Heart right ventricle (tissue), 16 donors: Measurements from ENCODE around the gene KCNN3. TPM values are rescaled to one million over a fixed set of nuclear protein-coding genes. Genes with fewer than 3 reads are reported as not detected.

Experiments
- ATAC-seq, 8 donors: fragments of 200-7000 bp; cut with Tn5 transposase; one replicate each; pipeline ENCODE4 v1.9.1; 2020; ENCODE audit warnings: mild to moderate bottlenecking in 8 of 8, moderate library complexity in 8 of 8, moderate number of reproducible peaks in 1 of 8
- DNase-seq, 2 donors: peaks; one replicate each; pipeline ENCODE4 v3.0.0-alpha.2; 2020
- H3K27ac ChIP-seq, 10 donors: fragments of 200-600 bp; sonication (generic) in 2 of 10; one replicate each; pipeline versions ENCODE4 v1.5.0 to v1.8.0; 2020 to 2022; ENCODE audit warnings: mild to moderate bottlenecking in 3 of 10
- H3K27me3 ChIP-seq, 7 donors: fragments of 200-600 bp; one replicate each; pipeline ENCODE4 v1.8.0; 2021 to 2022; ENCODE audit warnings: mild to moderate bottlenecking in 2 of 7
- H3K36me3 ChIP-seq, 9 donors: fragments of 200-600 bp; sonication (generic) in 1 of 9; one replicate each; pipeline versions ENCODE4 v1.5.0 to v1.8.0; 2020 to 2022; ENCODE audit warnings: mild to moderate bottlenecking in 2 of 9
- H3K4me1 ChIP-seq, 9 donors: fragments of 200-600 bp; sonication (generic) in 1 of 9; one replicate each; pipeline versions ENCODE4 v1.5.0 to v1.8.0; 2020 to 2022; ENCODE audit warnings: mild to moderate bottlenecking in 4 of 9
- H3K4me3 ChIP-seq, 10 donors: fragments of 200-600 bp; sonication (generic) in 2 of 10; one replicate each; pipeline versions ENCODE4 v1.5.0 to v1.8.0; 2020 to 2022; ENCODE audit warnings: mild to moderate bottlenecking in 7 of 10, moderate library complexity in 2 of 10
- H3K9me3 ChIP-seq, 11 donors: fragments of 200-600 bp in 10 of 11; sonication (generic) in 2 of 11; one replicate each; pipeline versions ENCODE4 v1.5.0 to v1.8.0; 2013 to 2022; ENCODE audit warnings: mild to moderate bottlenecking in 2 of 11, control low read depth in 1 of 11, moderate library complexity in 1 of 11
- WGBS, 2 donors: extraction: QIAGEN DNeasy Blood & Tissue Kit; methylation state at CpG; one replicate each; pipeline ENCODE4 v1.1.7; 2013; ENCODE audit warnings: inconsistent platforms in 1 of 2; 5-methylcytosine and 5-hydroxymethylcytosine counted together
- intact Hi-C, 10 donors: fragments of 100-400 bp; cut with DNase I; formaldehyde crosslinking; loops; one replicate each; pipeline versions ENCODE4 v1.11.1 to v1.14.2; 2022
- polyA plus RNA-seq, 2 donors: library from polyadenylated mRNA; stranded (reverse); fragments of 200-250 nt; gene quantifications; one replicate each; pipeline ENCODE4 v1.2.3, GENCODE V29; 2013
- total RNA-seq, 10 donors: library from RNA; stranded (reverse); fragmentation: NEBNext Ultra II Directional in 3 of 10; extraction: Animal tissue kit (Norgen Biotek cat#: 25700) in 3 of 10; gene quantifications; one replicate each; pipeline versions ENCODE4 v1.2.1 to v1.2.4, GENCODE V29; 2021 to 2023
- TF ChIP-seq, protein P1 (sequence below), 9 donors: fragments of 200-600 bp; sonication (generic) in 2 of 9; IDR thresholded peaks; one replicate each; pipeline versions ENCODE4 v1.5.0 to v1.8.0; 2021 to 2022; ENCODE audit warnings: antibody characterized with exemption in 9 of 9, mild to moderate bottlenecking in 5 of 9, moderate library complexity in 1 of 9
- donor health status: Arrhythmogenic right ventricular cardiomyopathy.
- donor health status: ischemic (EF 13 %, LVEDD 7.1; RV severe dilation, severe dysfunction).
- donor health status: healthy with polysubstance abuse.
- donor health status: DM: no; HTN: yes; CAD: no.
- donor health status: DM: no; HTN: no; CAD: no.
- donor health status: ischemic (EF 25% LVEDD 6.9; RV normal size, moderate dysfunction).
- donor health status: ischemic (EF 25% LVEDD 5.7; RV mildly dilated, moderate dysfunction).
- donor health status: healthy.
- donor health status: DM: yes; HTN: yes; CAD: no.
- donor health status: Ischemic cardiomyopathy.
- donor health status: ischemic (EF 35%, LVEDD 5.7; RV mildly dilated, moderate dysfunction).
- donor health status: nonischemic (EF 11% LVEDD 7.7; RV severe dilation, severe dysfunction).
- donor health status: DM: yes; HTN: yes; CAD: no.
- donor health status: PGD.
- donor health status: ischemic (EF 29% LVEDD 5.4; RV normal size, mild dysfunction).
- donor health status: nonischemic (EF 23%, LVEDD 6.1; RV moderate dilation, normal function).

Gene KCNN3
- total and polyA plus RNA-seq, 12 donors = 0.17 to 5.9 (median 2.6) TPM

DNA sequence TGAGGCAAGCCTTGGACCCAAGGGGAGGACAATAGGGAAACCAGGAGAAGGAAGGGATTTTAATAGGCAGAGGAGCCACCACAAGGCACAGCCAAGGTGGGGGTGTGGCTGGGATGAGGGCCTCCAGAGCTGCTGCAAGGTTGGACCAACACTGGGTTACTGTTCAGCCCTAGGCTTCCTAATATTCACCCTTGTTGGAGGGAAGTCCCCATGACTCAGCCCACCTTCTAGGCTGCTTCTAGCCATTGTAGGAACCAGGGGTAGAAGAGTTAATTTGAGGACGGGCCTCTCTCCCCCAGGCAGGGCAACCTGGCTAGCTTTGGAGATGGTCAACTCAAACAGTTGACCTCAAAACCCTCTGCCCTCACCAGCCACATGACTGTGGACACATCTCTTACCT lies 59.5 kb downstream of the KCNN3 start:
- Histone ChIP-seq H3K27ac (peak overlapping the region in 8 of 10 donors; percentile 47 to 77 (median 66)), H3K4me3 (no peak overlapping the region), H3K4me1 (peaks cover 21 to 74% (median 51%) of the 10 kb centered on the region in 9 donors), H3K27me3 (peaks cover 0 to 5% (median 0%) of the 10 kb centered on the region in 7 donors), H3K9me3 (no peaks in the 10 kb centered on the region), H3K36me3 (no peaks in the 10 kb centered on the region)
- TF ChIP-seq, protein P1, sequence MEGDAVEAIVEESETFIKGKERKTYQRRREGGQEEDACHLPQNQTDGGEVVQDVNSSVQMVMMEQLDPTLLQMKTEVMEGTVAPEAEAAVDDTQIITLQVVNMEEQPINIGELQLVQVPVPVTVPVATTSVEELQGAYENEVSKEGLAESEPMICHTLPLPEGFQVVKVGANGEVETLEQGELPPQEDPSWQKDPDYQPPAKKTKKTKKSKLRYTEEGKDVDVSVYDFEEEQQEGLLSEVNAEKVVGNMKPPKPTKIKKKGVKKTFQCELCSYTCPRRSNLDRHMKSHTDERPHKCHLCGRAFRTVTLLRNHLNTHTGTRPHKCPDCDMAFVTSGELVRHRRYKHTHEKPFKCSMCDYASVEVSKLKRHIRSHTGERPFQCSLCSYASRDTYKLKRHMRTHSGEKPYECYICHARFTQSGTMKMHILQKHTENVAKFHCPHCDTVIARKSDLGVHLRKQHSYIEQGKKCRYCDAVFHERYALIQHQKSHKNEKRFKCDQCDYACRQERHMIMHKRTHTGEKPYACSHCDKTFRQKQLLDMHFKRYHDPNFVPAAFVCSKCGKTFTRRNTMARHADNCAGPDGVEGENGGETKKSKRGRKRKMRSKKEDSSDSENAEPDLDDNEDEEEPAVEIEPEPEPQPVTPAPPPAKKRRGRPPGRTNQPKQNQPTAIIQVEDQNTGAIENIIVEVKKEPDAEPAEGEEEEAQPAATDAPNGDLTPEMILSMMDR (IDR thresholded peaks at IDR 0.05) = no peak
- intact Hi-C loops = no loop called here
- DNase-seq (no peak), ATAC-seq (no peak)
- WGBS, 2 donors = 95 to 100% methylated on average over 1 of the region's 1 CpG

DNA sequence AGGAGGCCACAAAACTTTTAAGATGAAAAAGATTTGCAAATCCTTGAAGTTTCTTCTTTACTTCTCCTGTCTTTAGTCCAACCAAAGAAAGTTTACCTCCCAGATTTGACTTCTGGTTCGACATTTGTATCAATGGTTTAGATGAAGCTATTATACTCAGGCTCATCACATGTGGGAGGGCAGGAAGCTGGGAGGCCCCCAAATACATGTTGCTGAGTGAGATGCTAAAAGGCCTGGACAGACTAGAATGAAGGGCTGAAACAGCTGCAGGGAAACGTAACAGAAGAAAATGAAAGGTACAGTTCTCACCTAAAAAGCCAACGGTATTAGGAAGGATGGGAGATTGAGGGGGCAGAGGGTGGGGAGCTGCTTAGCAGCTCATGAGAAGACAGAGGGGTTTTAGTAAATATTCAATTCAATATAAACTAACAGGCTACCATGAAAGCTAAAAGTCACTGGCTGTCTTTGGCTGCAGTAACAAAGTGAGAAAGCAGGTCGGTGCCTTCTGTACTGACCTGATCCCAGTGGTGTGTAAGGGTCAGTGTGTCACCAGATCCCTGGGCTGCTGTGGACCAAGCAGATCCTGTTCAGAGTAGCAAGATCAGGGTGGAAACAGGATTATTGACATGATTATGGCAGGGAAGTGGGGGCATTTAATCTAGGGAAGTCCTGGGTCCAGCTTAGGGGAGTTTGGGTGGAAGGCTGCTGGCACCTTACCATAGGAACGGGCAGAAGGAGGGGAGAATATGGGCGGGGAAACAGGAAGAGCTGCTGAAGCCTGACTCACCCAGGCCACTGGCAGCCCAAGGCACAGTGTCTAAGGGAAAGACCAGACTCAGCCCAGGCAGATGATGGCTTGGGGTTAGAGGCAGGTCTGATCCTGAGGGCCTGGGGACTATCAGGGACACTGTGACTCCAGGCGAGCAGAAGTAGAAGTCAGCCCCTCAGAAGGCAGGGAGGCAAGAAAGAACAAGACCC lies 60.4 kb downstream of the KCNN3 start:
- DNase-seq (no peak), ATAC-seq (peak in 6 of 8 donors; percentile 29 to 65 (median 47))
- 68% methylated on average over 7 of the region's 7 CpGs for WGBS, 2 donors
- peak overlapping the region in 8 of 10 donors; percentile 56 to 77 (median 68) for H3K27ac ChIP-seq
- H3K4me1 ChIP-seq = peaks cover 21 to 76% (median 51%) of the 10 kb centered on the region in 9 donors
- no peaks in the 10 kb centered on the region for H3K36me3 ChIP-seq
- TF ChIP-seq, protein P1 (IDR thresholded peaks at IDR 0.05) = no peak
- H3K9me3 ChIP-seq = no peaks in the 10 kb centered on the region
- H3K4me3 ChIP-seq = no peak overlapping the region
- intact Hi-C loops = loop anchor here in 1 of 10 donors (5.0 kb wide), 1 partner anchor 58 kb away; no protein-coding TSS in a partner anchor
- H3K27me3 ChIP-seq = peaks cover 0 to 5% (median 0%) of the 10 kb centered on the region in 7 donors

DNA sequence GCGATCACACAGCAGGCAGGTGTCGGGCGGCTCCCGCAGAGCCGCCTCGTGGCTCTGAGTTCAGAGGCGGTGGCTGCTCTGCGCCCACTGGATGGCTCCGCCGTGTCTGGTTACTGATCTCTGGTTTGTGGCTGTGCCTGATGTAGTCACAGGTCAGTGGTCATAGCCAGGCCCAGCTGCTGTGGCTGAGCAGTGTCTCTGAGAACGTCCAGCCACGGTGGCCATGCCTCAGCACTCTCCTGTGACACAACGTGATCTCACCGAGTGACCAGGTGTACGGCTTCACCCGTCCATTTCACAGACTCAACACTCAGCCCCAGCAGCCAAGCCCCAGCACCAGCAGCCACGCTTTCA lies 61.2 kb downstream of the KCNN3 start:
- WGBS, 2 donors = 55 to 61% methylated on average over 17 of the region's 17 CpGs
- DNase-seq (no peak), ATAC-seq (peak in 7 of 8 donors; percentile 14 to 65 (median 46))
- no peaks in the 10 kb centered on the region for H3K36me3 ChIP-seq
- intact Hi-C loops = loop anchor here in 1 of 10 donors (5.0 kb wide), 1 partner anchor 58 kb away; no protein-coding TSS in a partner anchor
- peaks cover 21 to 70% (median 45%) of the 10 kb centered on the region in 9 donors for H3K4me1 ChIP-seq
- peaks cover 0 to 5% (median 0%) of the 10 kb centered on the region in 7 donors for H3K27me3 ChIP-seq
- TF ChIP-seq, protein P1 (IDR thresholded peaks at IDR 0.05) = peak in 1 of 9 donors; percentile 10
- H3K9me3 ChIP-seq = no peaks in the 10 kb centered on the region
- no peak overlapping the region for H3K4me3 ChIP-seq
- H3K27ac ChIP-seq = peak overlapping the region in 8 of 10 donors; percentile 56 to 73 (median 68)

DNA sequence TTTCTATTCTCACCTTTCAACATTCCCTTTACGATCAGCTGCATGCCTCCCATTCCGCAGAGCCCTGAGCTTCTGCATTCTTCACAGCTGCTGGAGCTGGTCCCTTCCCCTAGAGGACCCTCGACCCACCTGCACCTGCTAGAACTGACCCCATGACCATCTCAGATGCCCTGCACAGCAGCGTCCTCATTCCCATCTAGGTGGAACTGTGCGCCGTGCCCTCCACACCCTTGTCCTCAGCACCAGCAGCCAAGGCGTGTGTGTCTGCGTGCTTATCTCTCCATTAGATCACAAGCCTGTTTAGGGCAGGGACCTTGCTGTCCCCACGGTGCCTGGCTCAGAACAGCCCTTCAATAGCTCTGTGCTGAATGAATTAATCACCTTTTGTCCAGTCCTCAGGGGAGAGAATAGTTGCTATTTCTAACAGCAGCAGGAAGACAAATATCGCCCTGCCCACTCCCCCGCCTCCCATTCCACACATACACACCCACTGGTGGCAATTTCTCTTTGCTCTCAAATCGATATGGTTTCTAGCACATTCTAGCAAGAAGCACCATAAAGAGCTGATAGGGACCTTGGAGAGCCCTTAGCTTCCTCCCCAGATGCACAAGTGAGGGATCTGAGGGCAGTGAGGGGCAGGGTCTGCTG lies 61.7 kb downstream of the KCNN3 start:
- intact Hi-C loops = loop anchor here in 1 of 10 donors (5.0 kb wide), 1 partner anchor 59 kb away; no protein-coding TSS in a partner anchor
- Histone ChIP-seq H3K36me3 (no peaks in the 10 kb centered on the region), H3K27me3 (peaks cover 0 to 5% (median 0%) of the 10 kb centered on the region in 7 donors), H3K4me1 (peaks cover 16 to 65% (median 40%) of the 10 kb centered on the region in 9 donors), H3K4me3 (no peak overlapping the region), H3K9me3 (no peaks in the 10 kb centered on the region), H3K27ac (peak overlapping the region in 8 of 10 donors; percentile 56 to 73 (median 68))
- TF ChIP-seq, protein P1 (IDR thresholded peaks at IDR 0.05) = no peak
- peak in 1 of 2 donors; percentile 27 for DNase-seq
- peak; percentile 48 to 71 (median 64) for ATAC-seq
- WGBS, 2 donors = 53 to 60% methylated on average over 12 of the region's 12 CpGs
